Thyroid gland (tissue), 4 donors: ENCODE measurements around the gene TMIGD3. TPM values are rescaled to one million over a fixed set of nuclear protein-coding genes. Genes with fewer than 3 reads are reported as not detected.
A peak's percentile ranks its signal among the peaks of the same experiment; 100 is the strongest.

Experiments used
- DNase-seq, 2 donors: peaks; one replicate each; pipeline ENCODE4 v3.0.0-alpha.2; 2019
- H3K27ac ChIP-seq, 3 donors: fragments of 200-600 bp; sonication (generic); 1 replicate in 2 of 3; 2 replicates in 1 of 3; pipeline ENCODE4 v1.5.1; 2016 to 2019; ENCODE audit warnings: mild to moderate bottlenecking in 1 of 3, moderate library complexity in 1 of 3
- H3K27me3 ChIP-seq: fragments of 200-600 bp; sonication (generic); one replicate; pipeline ENCODE4 v1.5.1; 2019
- H3K36me3 ChIP-seq, 2 donors: fragments of 200-600 bp; sonication (generic); one replicate each; pipeline ENCODE4 v1.5.1; 2016 to 2019
- H3K4me1 ChIP-seq, 2 donors: fragments of 200-600 bp; sonication (generic); one replicate each; pipeline ENCODE4 v1.5.1; 2017 to 2019
- H3K4me3 ChIP-seq, 3 donors: fragments of 200-600 bp; sonication (generic); replicated peaks in 1 of 3; 1 replicate in 2 of 3; 2 replicates in 1 of 3; pipeline ENCODE4 v1.5.1; 2016; ENCODE audit warnings: mild to moderate bottlenecking in 1 of 3
- H3K9me3 ChIP-seq: fragments of 200-600 bp; sonication (generic); one replicate; pipeline ENCODE4 v1.5.1; 2017
- CTCF ChIP-seq, 6 experiments: fragments of 200-600 bp in 3 of 6; fragments of 450-650 bp in 3 of 6; sonication (generic) in 3 of 6; IDR thresholded peaks; one replicate each; pipeline ENCODE4 v1.5.1; 2016 to 2019; ENCODE audit warnings: antibody characterized with exemption in 6 of 6, mild to moderate bottlenecking in 2 of 6, inconsistent platforms in 1 of 6, moderate library complexity in 1 of 6
- POLR2A ChIP-seq, 2 donors: fragments of 450-650 bp; IDR thresholded peaks; one replicate each; pipeline ENCODE4 v1.6.1; 2017; ENCODE audit warnings: antibody characterized with exemption in 2 of 2, mild to moderate bottlenecking in 2 of 2, moderate library complexity in 1 of 2
- WGBS, 2 donors: methylation state at CpG; one replicate each; pipeline ENCODE4 v1.1.5; 2017; 5-methylcytosine and 5-hydroxymethylcytosine counted together
- intact Hi-C: fragments of 100-400 bp; cut with DNase I; formaldehyde crosslinking; loops from one replicate; pipeline ENCODE4 v1.15.1; 2023
- total RNA-seq, 4 donors: library from RNA; depleted of rRNA; stranded (reverse); fragments of >200 nt; gene quantifications; one replicate each; pipeline ENCODE4 v1.2.3, GENCODE V29; 2016

TMIGD3 gene
- total RNA-seq, 4 donors from 2014 or later = 0.89 to 8.7 TPM; not detected in 2

GRCh38 chr1:111476214-111476613 is 27.2 kb downstream of the TMIGD3 start:
- Histone ChIP-seq H3K4me3 (no peak overlapping the region), H3K36me3 (no peaks in the 10 kb centered on the region), H3K9me3 (no peaks in the 10 kb centered on the region), H3K27me3 (no peaks in the 10 kb centered on the region), H3K4me1 (no peaks in the 10 kb centered on the region), H3K27ac (no peak overlapping the region)
- no peak for TF ChIP-seq POLR2A (IDR thresholded peaks at IDR 0.05)
- no peak for TF ChIP-seq CTCF (IDR thresholded peaks at IDR 0.05)
- no peak for DNase-seq
- intact Hi-C loops = no loop called here

- Histone ChIP-seq H3K36me3 (no peaks in the 10 kb centered on the region), H3K4me3 (no peak overlapping the region), H3K27ac (no peak overlapping the region), H3K4me1 (no peaks in the 10 kb centered on the region), H3K9me3 (no peaks in the 10 kb centered on the region), H3K27me3 (no peaks in the 10 kb centered on the region)
- intact Hi-C loops = no loop called here
- no peak for DNase-seq
- 86 to 91% methylated on average over 5 of the region's 5 CpGs for WGBS, 2 donors
- TF ChIP-seq POLR2A (IDR thresholded peaks at IDR 0.05) (no peak), CTCF (IDR thresholded peaks at IDR 0.05) (no peak)
These were observed 27.7 kb downstream of the TMIGD3 start for GRCh38 chr1:111475701-111476100.

GRCh38 chr1:111474521-111474920 is 28.9 kb downstream of the TMIGD3 start:
- no peak for DNase-seq
- WGBS, 2 donors = 75 to 76% methylated on average over 4 of the region's 4 CpGs
- no peak for TF ChIP-seq CTCF (IDR thresholded peaks at IDR 0.05)
- TF ChIP-seq POLR2A (IDR thresholded peaks at IDR 0.05) = no peak
- no peaks in the 10 kb centered on the region for H3K9me3 ChIP-seq
- no peaks in the 10 kb centered on the region for H3K27me3 ChIP-seq
- no peaks in the 10 kb centered on the region for H3K36me3 ChIP-seq
- H3K27ac ChIP-seq = peak overlapping the region in 1 of 3 donors; percentile 10
- no peaks in the 10 kb centered on the region for H3K4me1 ChIP-seq
- intact Hi-C loops = no loop called here
- H3K4me3 ChIP-seq = no peak overlapping the region

- Histone ChIP-seq H3K9me3 (no peaks in the 10 kb centered on the region), H3K4me1 (no peaks in the 10 kb centered on the region), H3K4me3 (no peak overlapping the region), H3K36me3 (no peaks in the 10 kb centered on the region), H3K27me3 (no peaks in the 10 kb centered on the region), H3K27ac (peak overlapping the region in 1 of 3 donors; percentile 10)
- intact Hi-C loops = no loop called here
- no peak for DNase-seq
- TF ChIP-seq POLR2A (IDR thresholded peaks at IDR 0.05) = no peak
- TF ChIP-seq CTCF (IDR thresholded peaks at IDR 0.05) = no peak
- WGBS, 2 donors = 64 to 70% methylated on average over 5 of the region's 5 CpGs
These were observed 29.3 kb downstream of the TMIGD3 start for GRCh38 chr1:111474106-111474505.

- no peak for DNase-seq
- Histone ChIP-seq H3K4me3 (no peak overlapping the region), H3K27me3 (no peaks in the 10 kb centered on the region), H3K27ac (no peak overlapping the region), H3K9me3 (no peaks in the 10 kb centered on the region), H3K36me3 (peaks cover 0 to 4% of the 10 kb centered on the region in 2 donors), H3K4me1 (no peaks in the 10 kb centered on the region)
- TF ChIP-seq CTCF (IDR thresholded peaks at IDR 0.05) (no peak), POLR2A (IDR thresholded peaks at IDR 0.05) (no peak)
- intact Hi-C loops = no loop called here
- 96 to 97% methylated on average over 3 of the region's 3 CpGs for WGBS, 2 donors
These were observed 31.9 kb downstream of the TMIGD3 start for GRCh38 chr1:111471538-111471937.
